Keratinocyte (primary cell): ENCODE results near the gene GOLGB1. TPM values are rescaled to one million over a fixed set of nuclear protein-coding genes. Genes with fewer than 3 reads are reported as not detected.

Experiments
- DNase-seq: peaks from one replicate; pipeline ENCODE4 v3.0.0-alpha.2; 2011; ENCODE audit warnings: low read depth, missing footprints, low spot score
- FAIRE-seq: peaks from 2 replicates; lab custom pipeline; 2011; peaks lifted over from hg19 to GRCh38; lab: Jason Lieb, UNC
- H2AFZ ChIP-seq: 2 replicates; pipeline ENCODE4 v1.6.0; 2012; ENCODE audit warnings: low read length, control low read depth, inconsistent platforms; ENCODE audit not compliant: control insufficient read depth
- H3K27ac ChIP-seq: 2 replicates; pipeline ENCODE4 v1.5.1; 2011; ENCODE audit warnings: low read length; ENCODE audit not compliant: control insufficient read depth, insufficient read depth
- H3K27me3 ChIP-seq: 3 replicates; pipeline ENCODE4 v1.6.0; 2011; ENCODE audit warnings: low read length; ENCODE audit not compliant: control insufficient read depth, insufficient read depth; ENCODE audit errors: extremely low read depth
- H3K36me3 ChIP-seq, 2 experiments: 2 replicates in 1 of 2; 3 replicates in 1 of 2; pipeline ENCODE4 v1.5.1; 2011; ENCODE audit warnings: low read length in 2 of 2, mild to moderate bottlenecking in 1 of 2; ENCODE audit not compliant: control insufficient read depth in 2 of 2, insufficient read depth in 2 of 2; ENCODE audit errors: extremely low read depth in 1 of 2
- H3K4me1 ChIP-seq: 3 replicates; pipeline ENCODE4 v1.5.1; 2011; ENCODE audit warnings: low read length; ENCODE audit not compliant: control insufficient read depth, insufficient read depth; ENCODE audit errors: extremely low read depth
- H3K4me2 ChIP-seq: 3 replicates; pipeline ENCODE4 v1.6.0; 2011; ENCODE audit warnings: low read depth, low read length; ENCODE audit not compliant: control insufficient read depth, insufficient read depth; ENCODE audit errors: extremely low read depth
- H3K4me3 ChIP-seq, 3 experiments: fragments of 200-600 bp in 1 of 3; sonication (generic) in 1 of 3; 2 replicates in 2 of 3; 3 replicates in 1 of 3; pipeline ENCODE4 v1.5.1; 2011 to 2016; ENCODE audit warnings: low read length in 3 of 3, mild to moderate bottlenecking in 3 of 3, control low read depth in 2 of 3, inconsistent platforms in 1 of 3, low read depth in 1 of 3, mixed read lengths in 1 of 3, mixed run types in 1 of 3, moderate library complexity in 1 of 3; ENCODE audit not compliant: control insufficient read depth in 2 of 3, insufficient read depth in 2 of 3; ENCODE audit errors: extremely low read depth in 1 of 3
- H3K79me2 ChIP-seq: 2 replicates; pipeline ENCODE4 v1.6.0; 2012; ENCODE audit warnings: low read length; ENCODE audit not compliant: control insufficient read depth, insufficient read depth
- H3K9ac ChIP-seq: 3 replicates; pipeline ENCODE4 v1.6.0; 2011; ENCODE audit warnings: low read length; ENCODE audit not compliant: control insufficient read depth, insufficient read depth; ENCODE audit errors: extremely low read depth
- H3K9me1 ChIP-seq: 3 replicates; pipeline ENCODE4 v1.6.0; 2011; ENCODE audit warnings: low read length; ENCODE audit not compliant: control insufficient read depth, insufficient read depth; ENCODE audit errors: extremely low read depth
- H3K9me3 ChIP-seq: 2 replicates; pipeline ENCODE4 v1.5.1; 2012; ENCODE audit warnings: low read depth, low read length; ENCODE audit not compliant: control insufficient read depth
- H4K20me1 ChIP-seq: 3 replicates; pipeline ENCODE4 v1.6.0; 2011; ENCODE audit warnings: low read length; ENCODE audit not compliant: control insufficient read depth, insufficient read depth; ENCODE audit errors: extremely low read depth
- EZH2 ChIP-seq: IDR thresholded peaks from one replicate; pipeline ENCODE4 v1.6.1; 2012; ENCODE audit warnings: inconsistent platforms, mild to moderate bottlenecking, low read length, moderate library complexity
- dilution Hi-C: fragments of 300-500 bp; cut with MboI; formaldehyde crosslinking; loops from one replicate; pipeline ENCODE4 v1.7.0; 2020; ENCODE audit warnings: low sequenced_read_pairs; ENCODE audit not compliant: extremely low pct_ligation_motif_present
- polyA plus RNA-seq, 5 experiments: library from polyadenylated mRNA; depleted of rRNA in 3 of 5; stranded (reverse) in 3 of 5; stranded (forward) in 1 of 5; unstranded in 1 of 5; fragments of >200 nt; gene quantifications; 1 replicate in 1 of 5; 2 replicates in 3 of 5; 3 replicates in 1 of 5; pipeline versions ENCODE4 v1.2.1 to v1.2.3, GENCODE V29; 2011 to 2012; ENCODE audit warnings: missing spikeins in 2 of 5, low read depth in 1 of 5, low replicate concordance in 1 of 5
- small RNA-seq, 3 experiments: library from RNA; depleted of rRNA; stranded (forward); fragments of <200 nt; gene quantifications; one replicate each; pipeline ENCODE3, GENCODE V24; 2012; ENCODE audit warnings: low read depth in 3 of 3, low replicate concordance in 1 of 3; ENCODE audit not compliant: insufficient read length in 3 of 3
- TF ChIP-seq, protein P1 (sequence below), 3 experiments: IDR thresholded peaks in 1 of 3; conservative IDR thresholded peaks in 1 of 3; optimal IDR thresholded peaks in 1 of 3; 2 replicates in 2 of 3; 3 replicates in 1 of 3; pipeline versions ENCODE3 to v1.5.1; 2011; ENCODE audit warnings: low read length in 3 of 3, mild to moderate bottlenecking in 3 of 3, moderate library complexity in 2 of 3, control low read depth in 1 of 3, inconsistent platforms in 1 of 3; ENCODE audit not compliant: insufficient read depth in 2 of 3; ENCODE audit errors: extremely low read depth in 1 of 3

GOLGB1 gene
- polyA plus RNA-seq, 1 donor (not counting 4 experiments of a cell fraction or from before 2014, with no cell fraction given) = 21.7 TPM

- no peak overlapping the region for H3K4me3 ChIP-seq
- no peaks in the 10 kb centered on the region for H3K9me1 ChIP-seq
- H3K79me2 ChIP-seq = no peaks in the 10 kb centered on the region
- dilution Hi-C loops = no loop called here
- H3K27me3 ChIP-seq = peaks cover 5% of the 10 kb centered on the region
- FAIRE-seq = no peak
- H3K9me3 ChIP-seq = no peaks in the 10 kb centered on the region
- H3K36me3 ChIP-seq = no peaks in the 10 kb centered on the region
- H3K27ac ChIP-seq = no peak overlapping the region
- no peak overlapping the region for H2AFZ ChIP-seq
- H3K4me2 ChIP-seq = no peak overlapping the region
- no peak for TF ChIP-seq EZH2
- TF ChIP-seq, protein P1, sequence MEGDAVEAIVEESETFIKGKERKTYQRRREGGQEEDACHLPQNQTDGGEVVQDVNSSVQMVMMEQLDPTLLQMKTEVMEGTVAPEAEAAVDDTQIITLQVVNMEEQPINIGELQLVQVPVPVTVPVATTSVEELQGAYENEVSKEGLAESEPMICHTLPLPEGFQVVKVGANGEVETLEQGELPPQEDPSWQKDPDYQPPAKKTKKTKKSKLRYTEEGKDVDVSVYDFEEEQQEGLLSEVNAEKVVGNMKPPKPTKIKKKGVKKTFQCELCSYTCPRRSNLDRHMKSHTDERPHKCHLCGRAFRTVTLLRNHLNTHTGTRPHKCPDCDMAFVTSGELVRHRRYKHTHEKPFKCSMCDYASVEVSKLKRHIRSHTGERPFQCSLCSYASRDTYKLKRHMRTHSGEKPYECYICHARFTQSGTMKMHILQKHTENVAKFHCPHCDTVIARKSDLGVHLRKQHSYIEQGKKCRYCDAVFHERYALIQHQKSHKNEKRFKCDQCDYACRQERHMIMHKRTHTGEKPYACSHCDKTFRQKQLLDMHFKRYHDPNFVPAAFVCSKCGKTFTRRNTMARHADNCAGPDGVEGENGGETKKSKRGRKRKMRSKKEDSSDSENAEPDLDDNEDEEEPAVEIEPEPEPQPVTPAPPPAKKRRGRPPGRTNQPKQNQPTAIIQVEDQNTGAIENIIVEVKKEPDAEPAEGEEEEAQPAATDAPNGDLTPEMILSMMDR (optimal IDR thresholded peaks at IDR 0.05 in 1 of 3, IDR thresholded peaks at IDR 0.05 in 1 of 3, conservative IDR thresholded peaks at IDR 0.05 in 1 of 3; ENCODE audit: extremely low read depth in 1 of 3, insufficient read depth in 2 of 3, low read length in 3 of 3) = no peak
- no peaks in the 10 kb centered on the region for H4K20me1 ChIP-seq
- no peaks in the 10 kb centered on the region for H3K4me1 ChIP-seq
- no peak overlapping the region for H3K9ac ChIP-seq
- no peak for DNase-seq
Observed at GRCh38 chr3:121621491-121621890, 128.1 kb downstream of the GOLGB1 start.

DNA sequence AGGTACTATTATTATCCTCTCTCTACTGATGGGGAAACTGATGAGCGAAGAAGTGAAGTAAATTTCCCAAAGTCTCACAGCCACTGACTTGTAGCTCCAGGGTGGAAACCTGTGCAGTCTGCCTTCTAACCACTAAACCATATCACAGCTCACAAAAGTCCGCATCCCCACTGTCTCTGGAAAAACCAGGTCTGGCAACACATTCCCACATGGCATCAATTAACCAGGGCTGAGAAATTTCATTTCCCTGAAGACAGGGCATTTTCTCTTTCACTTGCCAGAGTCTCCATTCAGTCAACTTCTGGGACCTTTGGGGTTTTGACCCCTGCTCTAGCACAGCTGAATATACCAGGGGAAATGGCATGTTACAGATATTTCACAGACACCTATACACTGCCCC lies 129.8 kb downstream of the GOLGB1 start:
- Histone ChIP-seq H2AFZ (no peak overlapping the region), H4K20me1 (no peaks in the 10 kb centered on the region), H3K27me3 (peaks cover 5% of the 10 kb centered on the region), H3K27ac (no peak overlapping the region), H3K4me1 (no peaks in the 10 kb centered on the region), H3K9me3 (no peaks in the 10 kb centered on the region), H3K9me1 (no peaks in the 10 kb centered on the region), H3K9ac (no peak overlapping the region), H3K36me3 (no peaks in the 10 kb centered on the region), H3K79me2 (no peaks in the 10 kb centered on the region), H3K4me2 (no peak overlapping the region), H3K4me3 (no peak overlapping the region)
- FAIRE-seq (no peak), DNase-seq (no peak)
- TF ChIP-seq EZH2 = no peak
- TF ChIP-seq, protein P1 (optimal IDR thresholded peaks at IDR 0.05 in 1 of 3, IDR thresholded peaks at IDR 0.05 in 1 of 3, conservative IDR thresholded peaks at IDR 0.05 in 1 of 3; ENCODE audit: extremely low read depth in 1 of 3, insufficient read depth in 2 of 3, low read length in 3 of 3) = no peak
- dilution Hi-C loops = no loop called here

Small RNAs within 50 kb of the gene (small RNA-seq; reads per million reads assigned to genes)
- gene RNU4-62P = 0 reads per million in 3 experiments

Other genes with a start within 250 kb of the GOLGB1 start
- 0.97 to 4.4 TPM (median 1.9 TPM) in 3 replicates for gene POLQ, start 203.8 kb downstream of the GOLGB1 start, polyA plus RNA-seq
- gene ARGFX, start 181.8 kb downstream of the GOLGB1 start, polyA plus RNA-seq = not detected in 3 replicates
- not detected in 3 replicates for gene FBXO40, start 156.4 kb downstream of the GOLGB1 start, polyA plus RNA-seq
- gene HCLS1, start 88.8 kb downstream of the GOLGB1 start, polyA plus RNA-seq = 0.03 to 0.42 TPM (median 0.10 TPM) in 3 replicates
- 6.7 to 14.7 TPM (median 8.7 TPM) in 3 replicates for gene IQCB1, start 85.3 kb upstream of the GOLGB1 start, polyA plus RNA-seq
- 3.1 to 4.4 TPM (median 3.3 TPM) in 3 replicates for gene EAF2, start 85.5 kb upstream of the GOLGB1 start, polyA plus RNA-seq
- 1.6 to 3.4 TPM (median 2.6 TPM) in 3 replicates for gene SLC15A2, start 144.7 kb upstream of the GOLGB1 start, polyA plus RNA-seq